ENCODE results near the gene LRP8. TPM values are rescaled to one million over a fixed set of nuclear protein-coding genes. Genes with fewer than 3 reads are reported as not detected.

The LRP8 gene
- total and polyA plus RNA-seq, 2 of the 4 experiments (the other 2 are of a cell fraction) = 12.0 to 12.1 TPM

- H4K8ac ChIP-seq (ENCODE audit: low read depth in 2 of 2, low read length in 2 of 2) = no peak overlapping the region
- H2AK5ac ChIP-seq (ENCODE audit: low read depth, low read length) = no peak overlapping the region
- no peak overlapping the region for H2BK120ac ChIP-seq (ENCODE audit: low read depth, low read length)
- H2BK20ac ChIP-seq (ENCODE audit: low read depth, low read length) = no peak overlapping the region
- no peak overlapping the region for H2AK9ac ChIP-seq (replicated peaks; ENCODE audit: low read depth, low read length, poor library complexity)
- in situ Hi-C loops (cut with MboI; ENCODE audit: low sequenced_read_pairs) = no loop called here
- no peak overlapping the region for H3K4me2 ChIP-seq (ENCODE audit: low read depth, low read length)
- dilution Hi-C loops (cut with HindIII; ENCODE audit: low sequenced_read_pairs, unreplicated experiment) = no loop called here
- no peak overlapping the region for H2BK15ac ChIP-seq (ENCODE audit: low read depth, low read length)
- no peaks in the 10 kb centered on the region for H3K27me3 ChIP-seq (ENCODE audit: control insufficient read depth, insufficient read depth, low read length)
- no peaks in the 10 kb centered on the region; the same call in 1 of the 2 replicates for H4K20me1 ChIP-seq (ENCODE audit: insufficient read depth, low read length)
- peaks cover 8 to 15% of the 10 kb centered on the region in 2 experiments; a peak in 3 of 4 replicates for H3K79me1 ChIP-seq (ENCODE audit: low read depth in 1 of 2, low read length in 2 of 2)
- H3K4me1 ChIP-seq (ENCODE audit: control insufficient read depth, insufficient read depth, low read length) = peaks cover 11% of the 10 kb centered on the region
- intact Hi-C loops (cut with micrococcal nuclease) = no loop called here
- H3K18ac ChIP-seq (ENCODE audit: low read depth, low read length) = no peak overlapping the region
- peaks cover 9% of the 10 kb centered on the region for H3K9me1 ChIP-seq (ENCODE audit: insufficient read depth, low read length)
- H3K4ac ChIP-seq (ENCODE audit: low read depth, low read length) = no peak overlapping the region
- no peak overlapping the region for H3K14ac ChIP-seq (replicated peaks; ENCODE audit: low read depth, low read length)
- ChIA-PET POLR2A (ENCODE audit: unreplicated experiment) (no interaction called here), CTCF (no interaction called here)
- H3K9me3 ChIP-seq (ENCODE audit: control insufficient read depth, insufficient read depth, low read length) = no peaks in the 10 kb centered on the region
- no peak overlapping the region for H3K23ac ChIP-seq (ENCODE audit: low read depth, low read length)
- H3K9ac ChIP-seq (ENCODE audit: low read depth, low read length) = no peak overlapping the region
- H3K56ac ChIP-seq (ENCODE audit: extremely low read depth, insufficient read depth, low read length) = no peak overlapping the region
- BruUV-seq (replicated peaks) = no TSS peak
- WGBS, 2 experiments (ENCODE audit: extremely low coverage in 2 of 2, insufficient read length in 1 of 2) = no CpG with 5 or more reads among the region's 4 CpGs
- H4K91ac ChIP-seq (ENCODE audit: insufficient read depth, low read depth, low read length) = no peak overlapping the region
- DNase-seq (no peak), ATAC-seq (ENCODE audit: low read depth) (no peak)
- H2AFZ ChIP-seq (replicated peaks; ENCODE audit: low read length, poor library complexity) = no peak overlapping the region
- H4K5ac ChIP-seq (ENCODE audit: low read depth, low read length) = no peak overlapping the region
- no peak for TF ChIP-seq NFE2L2 (IDR thresholded peaks at IDR 0.05; ENCODE audit: low read depth, low read length)
- no peak for TF ChIP-seq RFX5 (IDR thresholded peaks at IDR 0.05; ENCODE audit: low read depth, low read length)
- TF ChIP-seq BHLHE40 (IDR thresholded peaks at IDR 0.05; ENCODE audit: low read depth, low read length) = no peak
- no peak overlapping the region for H3K4me3 ChIP-seq (ENCODE audit: insufficient read depth, low read depth, low read length)
- no peak overlapping the region for H3K27ac ChIP-seq (ENCODE audit: insufficient read depth, low read length)
- no peaks in the 10 kb centered on the region for H3K36me3 ChIP-seq (ENCODE audit: control insufficient read depth, insufficient read depth, low read length)
- no peak overlapping the region for H2BK5ac ChIP-seq (ENCODE audit: low read depth, low read length, poor library complexity, severe bottlenecking)
These were observed 85.5 kb downstream of the LRP8 start for GRCh38 chr1:53242381-53242780.

Data from IMR-90 (cell line).